Activated CD4-positive, alpha-beta T cell treated with anti-CD3 and anti-CD28 coated beads, Interleukin-2, Interleukin-4, amounts not matched to agents 100 ng/mL and 50 ng/mL, durations not matched to agents 16 hours and 8 hours (primary cell): ENCODE data around the gene PHLPP1.
"Not testable (repeated sequence)": the region's sequence is repeated elsewhere in the genome, so short reads cannot be mapped to it uniquely, and the experiment has no call there.

ENCODE experiments used
- DNase-seq: peaks from one replicate; pipeline ENCODE4 v3.0.0-alpha.2; 2020; ENCODE audit warnings: low spot score

The PHLPP1 gene

GRCh38 chr18:62715436-62715758 lies at the start of gene PHLPP1:
TSS of gene PHLPP1 (plus strand) at chr18:62715541. CDS start at chr18:62715684, 143 bp downstream.
- no peak for DNase-seq

- DNase-seq: no peak
These were observed 46.1 kb upstream of the PHLPP1 start for GRCh38 chr18:62669225-62669624.

GRCh38 chr18:62670573-62670972 lies 44.8 kb upstream of the PHLPP1 start:
- no peak for DNase-seq

GRCh38 chr18:62672600-62672999 lies 42.7 kb upstream of the PHLPP1 start:
- DNase-seq: no peak

GRCh38 chr18:62678847-62679485 lies 36.4 kb upstream of the PHLPP1 start:
- DNase-seq: no peak

- no peak for DNase-seq
These were observed 33.0 kb upstream of the PHLPP1 start for GRCh38 chr18:62682371-62682770.

GRCh38 chr18:62683935-62684334 lies 31.4 kb upstream of the PHLPP1 start:
- DNase-seq: no peak

GRCh38 chr18:62688743-62689317 lies 26.5 kb upstream of the PHLPP1 start:
- no peak for DNase-seq

- DNase-seq: no peak
These were observed 25.0 kb upstream of the PHLPP1 start for GRCh38 chr18:62690236-62690815.

- DNase-seq: no peak
These were observed 21.7 kb upstream of the PHLPP1 start for GRCh38 chr18:62693659-62694058.

- DNase-seq: no peak
These were observed 17.7 kb upstream of the PHLPP1 start for GRCh38 chr18:62697636-62698035.

GRCh38 chr18:62702259-62702658 lies 13.1 kb upstream of the PHLPP1 start:
- DNase-seq: no peak

GRCh38 chr18:62706879-62707278 lies 8.5 kb upstream of the PHLPP1 start:
- DNase-seq: not testable (repeated sequence)

- DNase-seq: not testable (repeated sequence)
These were observed 5.4 kb upstream of the PHLPP1 start for GRCh38 chr18:62709908-62710307.

GRCh38 chr18:62710417-62710816 lies 4.9 kb upstream of the PHLPP1 start:
- no peak for DNase-seq

GRCh38 chr18:62711781-62712180 lies 3.6 kb upstream of the PHLPP1 start:
- no peak for DNase-seq

GRCh38 chr18:62713651-62714247 lies 1.6 kb upstream of the PHLPP1 start:
- no peak for DNase-seq

- DNase-seq: peak; percentile 93
These were observed 488 bp upstream of the PHLPP1 start for GRCh38 chr18:62714671-62715435.

GRCh38 chr18:62715759-62716615 lies 646 bp downstream of the PHLPP1 start:
- DNase-seq: peak; percentile 59

- DNase-seq: peak; percentile 17
These were observed 1.4 kb downstream of the PHLPP1 start for GRCh38 chr18:62716619-62717168.

- DNase-seq: peak; percentile 43
These were observed 2.0 kb downstream of the PHLPP1 start for GRCh38 chr18:62717169-62717924.
